ENCODE measurements around the gene ARHGAP15.

ARHGAP15 gene

DNA sequence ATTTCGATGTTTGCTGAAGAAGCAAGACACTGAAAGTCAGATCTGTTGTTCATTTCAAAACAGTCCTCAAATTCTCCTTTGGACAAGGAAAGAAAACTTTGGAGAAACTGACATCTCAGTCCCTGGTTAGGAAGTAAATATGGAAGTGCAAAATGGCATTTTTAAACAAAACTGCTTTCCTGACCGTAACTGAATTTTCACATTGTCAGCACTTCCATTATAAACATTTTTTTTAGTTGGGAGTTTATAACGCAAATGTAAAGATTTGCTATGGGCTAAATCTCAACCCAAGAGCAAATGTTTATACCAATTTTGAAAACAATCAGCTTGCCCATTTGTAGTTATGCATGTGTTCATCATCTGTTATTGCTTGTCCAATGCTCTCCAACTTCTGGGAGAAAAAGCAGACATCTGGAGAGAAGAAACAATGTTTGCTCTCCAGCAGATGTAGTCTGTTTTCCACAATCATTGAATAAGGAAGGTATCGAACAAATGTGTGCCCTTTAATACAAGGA, 520.1 kb downstream of the ARHGAP15 start:
- peaks cover 34% of the 10 kb centered on the region for H3K9me3 Mint-ChIP-seq
- no peak overlapping the region for H3K27ac Mint-ChIP-seq
- peaks cover 4% of the 10 kb centered on the region for H3K4me1 Mint-ChIP-seq (ENCODE audit: low read depth)
- no peak overlapping the region for H3K4me3 Mint-ChIP-seq
- H3K36me3 Mint-ChIP-seq (ENCODE audit: low read depth): peaks cover 59% of the 10 kb centered on the region
- H3K27me3 Mint-ChIP-seq (ENCODE audit: low read depth): no peaks in the 10 kb centered on the region

DNA sequence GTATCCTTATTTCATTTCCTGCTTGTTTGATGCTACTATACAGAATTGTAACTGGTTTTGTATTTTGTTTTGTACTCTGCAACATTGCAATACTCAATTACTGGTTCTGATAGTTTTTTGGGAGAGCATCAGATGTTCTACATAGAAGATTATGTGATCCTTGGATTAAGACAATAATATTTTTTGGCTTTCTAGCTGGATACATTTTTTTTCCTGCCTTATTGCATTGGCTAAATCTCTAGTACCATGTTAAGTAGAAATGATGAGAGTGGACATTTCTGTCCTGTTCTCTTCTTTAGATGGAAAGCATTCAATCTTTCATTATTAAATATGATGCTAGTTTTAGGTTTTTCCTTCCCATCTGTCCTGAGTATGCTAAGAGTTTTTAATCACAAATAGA, 523.5 kb downstream of the ARHGAP15 start:
- Mint-ChIP-seq H3K9me3 (peaks cover 34% of the 10 kb centered on the region), H3K36me3 (ENCODE audit: low read depth) (peaks cover 57% of the 10 kb centered on the region), H3K27me3 (ENCODE audit: low read depth) (no peaks in the 10 kb centered on the region), H3K4me1 (ENCODE audit: low read depth) (peaks cover 17% of the 10 kb centered on the region), H3K27ac (no peak overlapping the region), H3K4me3 (no peak overlapping the region)

DNA sequence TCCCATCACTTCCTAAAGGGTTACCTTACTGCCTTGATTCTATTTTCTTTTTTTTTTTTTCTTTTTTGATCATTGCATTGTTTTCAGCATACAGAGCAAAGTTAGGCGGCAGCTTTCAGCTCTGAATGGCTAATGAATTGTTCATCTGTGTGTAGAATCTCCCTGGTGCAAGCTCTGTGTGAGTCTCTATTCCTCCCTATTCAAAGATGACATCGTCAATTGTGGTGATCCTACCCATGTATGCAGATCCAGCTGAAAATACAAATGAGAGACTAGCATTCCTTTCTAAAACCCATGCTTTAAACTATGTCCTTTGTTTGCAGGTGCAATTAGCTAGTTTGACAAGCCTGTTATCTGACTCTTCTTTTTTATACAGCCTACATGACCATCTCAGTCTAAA, 539.0 kb downstream of the ARHGAP15 start:
- Mint-ChIP-seq H3K4me3 (no peak overlapping the region), H3K9me3 (peaks cover 5% of the 10 kb centered on the region), H3K36me3 (ENCODE audit: low read depth) (peaks cover 18% of the 10 kb centered on the region), H3K27ac (no peak overlapping the region), H3K27me3 (ENCODE audit: low read depth) (no peaks in the 10 kb centered on the region), H3K4me1 (ENCODE audit: low read depth) (no peaks in the 10 kb centered on the region)

DNA sequence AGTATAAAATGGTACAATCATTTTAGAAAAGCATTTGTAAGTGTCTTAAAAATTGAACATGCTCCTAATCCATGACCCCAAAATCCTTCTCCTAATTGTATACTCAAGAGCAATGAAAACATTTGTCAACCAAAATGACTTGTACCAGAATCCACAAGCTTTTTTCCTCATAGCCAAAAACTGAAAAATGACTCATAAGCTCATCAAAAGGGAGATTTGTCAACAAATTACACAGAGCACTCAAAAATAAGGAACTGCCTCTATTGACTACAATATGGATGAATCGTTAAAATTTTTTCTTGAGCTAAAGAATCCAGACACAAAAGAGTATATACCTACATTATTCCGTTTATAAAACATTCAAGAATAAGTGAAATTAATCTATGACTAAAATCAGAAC, 544.8 kb downstream of the ARHGAP15 start:
- no peaks in the 10 kb centered on the region for H3K27me3 Mint-ChIP-seq (ENCODE audit: low read depth)
- peaks cover 2% of the 10 kb centered on the region for H3K4me1 Mint-ChIP-seq (ENCODE audit: low read depth)
- no peak overlapping the region for H3K27ac Mint-ChIP-seq
- H3K4me3 Mint-ChIP-seq: no peak overlapping the region
- H3K36me3 Mint-ChIP-seq (ENCODE audit: low read depth): peaks cover 37% of the 10 kb centered on the region
- H3K9me3 Mint-ChIP-seq: no peaks in the 10 kb centered on the region

DNA sequence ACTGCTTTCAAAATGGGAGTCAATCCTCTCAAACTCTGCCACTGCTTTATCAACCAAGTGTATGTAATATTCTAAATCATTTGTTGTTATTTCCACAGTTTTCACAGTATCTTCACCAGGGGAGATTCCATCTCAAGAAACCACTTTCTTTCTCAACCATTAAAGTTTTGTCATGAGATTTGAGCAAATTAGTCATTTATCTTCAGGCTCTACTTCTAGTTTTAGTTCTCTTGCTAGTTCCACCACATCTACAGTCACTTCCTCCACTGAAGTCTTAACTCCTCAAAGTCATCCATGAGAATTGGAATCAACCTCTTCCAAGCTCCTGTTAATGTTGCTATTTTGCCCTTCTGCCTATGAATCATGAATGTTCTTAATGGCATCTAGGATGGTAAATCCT, 545.8 kb downstream of the ARHGAP15 start:
- no peaks in the 10 kb centered on the region for H3K27me3 Mint-ChIP-seq (ENCODE audit: low read depth)
- H3K4me3 Mint-ChIP-seq: no peak overlapping the region
- no peak overlapping the region for H3K27ac Mint-ChIP-seq
- no peaks in the 10 kb centered on the region for H3K9me3 Mint-ChIP-seq
- peaks cover 2% of the 10 kb centered on the region for H3K4me1 Mint-ChIP-seq (ENCODE audit: low read depth)
- peaks cover 38% of the 10 kb centered on the region for H3K36me3 Mint-ChIP-seq (ENCODE audit: low read depth)

DNA sequence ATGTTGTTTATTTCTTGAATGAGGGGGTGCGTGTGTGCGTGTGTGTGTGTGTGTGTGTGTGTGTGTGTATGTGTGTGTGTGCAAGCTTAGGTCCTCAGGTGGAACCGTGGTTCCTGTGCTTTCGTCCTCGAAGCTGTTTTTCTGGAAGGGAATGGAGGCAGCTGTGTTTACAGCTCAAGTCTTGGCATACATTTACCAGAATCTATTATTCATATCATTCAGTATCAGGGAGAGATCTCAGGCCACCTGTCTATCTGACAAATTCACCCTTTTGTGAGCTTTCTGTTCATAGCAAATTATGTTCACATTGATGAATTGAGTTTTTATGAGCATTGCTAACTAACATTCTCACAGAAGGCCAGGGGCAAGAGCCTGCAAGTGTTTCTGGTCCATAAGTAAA, 550.4 kb downstream of the ARHGAP15 start:
- H3K4me3 Mint-ChIP-seq: no peak overlapping the region
- H3K27ac Mint-ChIP-seq: no peak overlapping the region
- no peaks in the 10 kb centered on the region for H3K9me3 Mint-ChIP-seq
- peaks cover 25% of the 10 kb centered on the region for H3K36me3 Mint-ChIP-seq (ENCODE audit: low read depth)
- peaks cover 2% of the 10 kb centered on the region for H3K4me1 Mint-ChIP-seq (ENCODE audit: low read depth)
- H3K27me3 Mint-ChIP-seq (ENCODE audit: low read depth): no peaks in the 10 kb centered on the region

DNA sequence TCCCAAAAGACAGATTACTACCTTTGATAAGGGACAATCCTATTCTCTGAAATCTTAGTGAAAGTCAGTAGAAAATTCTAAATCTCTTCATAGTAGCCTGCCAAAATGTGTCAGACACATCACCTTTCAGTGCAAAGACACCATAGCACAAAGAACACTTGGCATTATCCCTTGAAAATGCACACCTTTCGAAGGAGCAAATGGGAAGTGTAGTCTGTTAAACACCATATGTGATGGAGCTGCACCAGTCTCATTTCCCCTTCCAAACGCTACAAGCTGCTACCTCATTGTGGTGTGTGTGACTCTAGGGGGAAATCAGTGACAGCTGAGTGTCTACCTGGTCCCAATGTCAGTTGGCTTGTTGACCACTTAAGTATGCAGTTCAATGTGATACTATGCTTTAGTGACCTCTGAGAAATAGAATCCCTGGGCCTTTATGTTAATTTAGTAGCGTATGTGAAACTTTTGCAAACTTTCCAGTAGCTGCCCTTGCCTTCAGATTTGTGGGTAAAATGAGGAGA, 551.7 kb downstream of the ARHGAP15 start:
- Mint-ChIP-seq H3K27ac (no peak overlapping the region), H3K27me3 (ENCODE audit: low read depth) (no peaks in the 10 kb centered on the region), H3K4me3 (no peak overlapping the region)

DNA sequence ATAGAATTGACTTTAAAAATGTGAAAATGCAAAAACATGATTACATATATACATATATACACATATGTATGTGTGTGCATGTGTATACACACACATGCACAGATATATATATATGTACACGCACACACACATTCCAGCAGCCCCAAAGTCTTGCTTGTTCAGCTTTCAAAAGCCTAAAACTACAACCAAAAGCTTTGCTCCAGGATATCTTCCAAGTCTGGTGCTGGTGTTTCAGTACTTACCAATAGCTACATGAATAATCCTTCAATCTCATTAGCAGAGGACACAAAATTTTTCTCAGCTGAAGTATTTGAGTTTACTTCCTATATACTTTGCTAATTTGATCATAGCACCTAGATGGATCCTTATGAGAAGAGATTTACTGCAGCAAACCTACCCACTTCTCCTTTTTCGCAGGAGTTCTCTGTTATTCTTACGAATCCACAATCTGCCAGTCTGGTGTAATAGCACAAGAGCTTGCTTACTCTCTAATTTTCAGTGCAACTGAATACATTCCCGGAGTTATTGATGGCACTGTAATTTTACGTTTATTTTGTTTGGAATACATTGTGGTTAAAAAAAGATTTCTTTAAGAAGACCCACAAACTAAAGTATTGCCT, 553.3 kb downstream of the ARHGAP15 start:
- no peaks in the 10 kb centered on the region for H3K9me3 Mint-ChIP-seq
- H3K36me3 Mint-ChIP-seq (ENCODE audit: low read depth): peaks cover 6% of the 10 kb centered on the region
- no peak overlapping the region for H3K4me3 Mint-ChIP-seq
- no peak overlapping the region for H3K27ac Mint-ChIP-seq
- H3K27me3 Mint-ChIP-seq (ENCODE audit: low read depth): no peaks in the 10 kb centered on the region
- H3K4me1 Mint-ChIP-seq (ENCODE audit: low read depth): no peaks in the 10 kb centered on the region

More for the DNA sequence above, 551.7 kb downstream of the ARHGAP15 start:
- Mint-ChIP-seq H3K4me1 (ENCODE audit: low read depth) (no peaks in the 10 kb centered on the region), H3K9me3 (no peaks in the 10 kb centered on the region), H3K36me3 (ENCODE audit: low read depth) (peaks cover 15% of the 10 kb centered on the region)

DNA sequence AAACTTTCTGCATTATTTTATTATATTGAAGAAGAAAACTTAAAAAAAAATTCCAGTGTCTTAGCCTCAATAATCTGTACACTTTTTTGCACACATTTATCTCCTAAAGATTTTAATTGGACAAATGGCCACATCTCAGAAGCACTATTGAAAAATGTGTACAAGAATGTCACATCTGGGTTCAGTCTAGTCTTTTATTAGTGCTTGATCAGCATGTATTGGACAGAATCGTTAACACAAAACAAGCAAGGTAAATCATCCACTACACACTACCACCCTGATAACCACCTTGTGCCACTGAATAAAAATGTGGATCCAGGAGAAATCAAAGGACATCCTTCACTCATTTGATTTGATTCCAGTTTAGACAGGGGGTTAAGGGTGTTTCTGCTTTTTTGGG, 554.8 kb downstream of the ARHGAP15 start:
- Mint-ChIP-seq H3K27ac (no peak overlapping the region), H3K9me3 (no peaks in the 10 kb centered on the region), H3K36me3 (ENCODE audit: low read depth) (peaks cover 3% of the 10 kb centered on the region), H3K4me3 (no peak overlapping the region), H3K27me3 (ENCODE audit: low read depth) (no peaks in the 10 kb centered on the region), H3K4me1 (ENCODE audit: low read depth) (no peaks in the 10 kb centered on the region)

DNA sequence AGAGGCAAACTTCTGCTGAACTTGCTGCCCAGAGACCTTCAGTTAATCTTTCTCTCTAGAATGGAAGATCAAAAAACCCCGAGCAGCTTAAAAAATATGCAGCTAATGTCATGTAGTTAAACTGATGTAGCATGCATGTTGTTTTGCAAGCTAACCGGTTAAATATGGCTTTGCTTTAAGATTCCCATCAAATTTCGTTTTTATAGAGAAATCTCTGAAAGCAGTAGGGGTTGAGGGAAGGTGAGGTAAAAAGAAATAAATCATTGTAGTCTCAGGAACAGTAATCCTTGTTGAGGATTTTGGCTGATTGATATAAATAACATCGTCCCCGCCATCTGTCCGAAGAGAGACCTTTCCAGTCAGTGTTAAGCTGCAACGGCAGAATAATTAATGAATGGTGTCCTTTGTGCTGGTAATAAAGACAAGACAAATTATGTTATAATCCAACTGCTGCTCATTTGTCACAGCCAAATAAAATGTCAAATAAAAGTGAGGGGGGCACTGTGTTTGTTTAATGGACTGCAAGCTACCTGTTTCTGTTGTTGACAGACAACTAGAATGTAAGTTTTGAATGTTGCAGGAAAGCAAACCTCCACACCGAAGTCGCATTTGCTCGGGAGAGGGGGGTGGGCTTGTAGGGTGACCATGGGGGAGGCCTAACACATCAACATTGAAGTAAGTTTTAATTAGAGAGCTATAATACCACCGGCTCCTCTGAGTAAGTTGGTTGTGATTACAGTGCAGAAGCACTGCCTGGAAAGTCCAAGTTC, 555.5 kb downstream of the ARHGAP15 start:
- H3K27me3 Mint-ChIP-seq (ENCODE audit: low read depth): no peaks in the 10 kb centered on the region
- H3K4me1 Mint-ChIP-seq (ENCODE audit: low read depth): peaks cover 2% of the 10 kb centered on the region
- H3K36me3 Mint-ChIP-seq (ENCODE audit: low read depth): peaks cover 7% of the 10 kb centered on the region
- no peak overlapping the region for H3K27ac Mint-ChIP-seq
- H3K9me3 Mint-ChIP-seq: no peaks in the 10 kb centered on the region
- no peak overlapping the region for H3K4me3 Mint-ChIP-seq

DNA sequence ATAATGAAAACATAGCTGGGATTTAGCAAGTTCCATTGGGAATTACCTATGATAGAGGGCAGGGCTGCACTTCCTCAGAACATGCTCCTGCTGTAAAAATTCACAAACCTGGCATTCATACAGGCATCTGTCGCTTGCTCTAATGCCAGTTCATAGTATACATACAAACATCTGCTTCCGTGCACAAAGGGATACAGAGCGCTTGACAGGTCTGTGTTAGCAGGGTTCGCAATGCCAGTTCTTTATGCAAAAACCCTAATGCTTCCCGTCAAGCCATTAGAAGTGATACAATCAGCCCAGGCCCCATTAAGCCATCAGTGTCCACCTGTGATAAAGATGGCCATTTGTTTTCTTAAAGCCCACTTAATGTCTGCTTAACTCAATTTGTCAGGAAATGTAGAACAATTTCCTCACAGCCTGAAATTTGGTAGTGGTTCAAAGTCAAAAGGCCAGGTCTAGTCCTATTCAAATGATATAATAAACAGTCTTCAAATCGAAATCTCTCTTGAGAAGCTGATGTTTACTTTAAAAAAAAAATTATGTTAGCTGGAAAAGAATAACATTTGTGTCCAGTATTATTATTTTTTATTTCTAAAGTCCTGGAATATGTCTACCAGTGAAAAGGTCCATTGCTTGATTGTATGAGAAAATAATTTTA, 556.3 kb downstream of the ARHGAP15 start:
- H3K36me3 Mint-ChIP-seq (ENCODE audit: low read depth): peaks cover 8% of the 10 kb centered on the region
- no peaks in the 10 kb centered on the region for H3K9me3 Mint-ChIP-seq
- H3K4me1 Mint-ChIP-seq (ENCODE audit: low read depth): peaks cover 4% of the 10 kb centered on the region
- H3K27me3 Mint-ChIP-seq (ENCODE audit: low read depth): no peaks in the 10 kb centered on the region
- H3K4me3 Mint-ChIP-seq: no peak overlapping the region
- no peak overlapping the region for H3K27ac Mint-ChIP-seq

DNA sequence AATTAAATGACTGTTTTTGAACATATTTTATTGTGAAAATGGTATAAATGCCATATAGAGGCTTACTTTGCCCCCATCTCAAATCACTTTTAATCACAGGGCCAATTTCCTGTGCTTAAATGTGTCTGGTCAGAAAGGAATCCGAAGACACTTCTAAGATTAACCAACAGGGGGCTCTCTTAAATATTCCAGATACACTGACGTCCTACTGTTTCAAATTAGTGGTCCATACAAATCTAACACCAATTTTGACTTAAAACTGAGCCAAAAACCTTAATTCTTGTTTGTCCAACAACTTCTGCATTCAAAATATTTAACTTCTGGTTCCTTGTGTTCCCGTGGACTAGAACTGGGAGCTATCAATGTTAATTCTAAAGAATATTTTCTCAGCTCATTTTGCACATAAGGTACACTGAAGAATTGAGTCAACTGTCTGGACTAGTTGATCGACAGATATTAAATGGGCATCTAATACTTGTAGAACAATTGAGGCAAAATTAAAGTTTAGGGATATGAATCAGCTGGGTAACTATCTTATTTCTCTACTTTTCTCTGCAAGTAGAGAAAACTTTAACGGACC, 557.5 kb downstream of the ARHGAP15 start:
- no peak overlapping the region for H3K4me3 Mint-ChIP-seq
- H3K27me3 Mint-ChIP-seq (ENCODE audit: low read depth): no peaks in the 10 kb centered on the region
- peaks cover 4% of the 10 kb centered on the region for H3K4me1 Mint-ChIP-seq (ENCODE audit: low read depth)
- peaks cover 13% of the 10 kb centered on the region for H3K36me3 Mint-ChIP-seq (ENCODE audit: low read depth)
- no peaks in the 10 kb centered on the region for H3K9me3 Mint-ChIP-seq
- no peak overlapping the region for H3K27ac Mint-ChIP-seq

DNA sequence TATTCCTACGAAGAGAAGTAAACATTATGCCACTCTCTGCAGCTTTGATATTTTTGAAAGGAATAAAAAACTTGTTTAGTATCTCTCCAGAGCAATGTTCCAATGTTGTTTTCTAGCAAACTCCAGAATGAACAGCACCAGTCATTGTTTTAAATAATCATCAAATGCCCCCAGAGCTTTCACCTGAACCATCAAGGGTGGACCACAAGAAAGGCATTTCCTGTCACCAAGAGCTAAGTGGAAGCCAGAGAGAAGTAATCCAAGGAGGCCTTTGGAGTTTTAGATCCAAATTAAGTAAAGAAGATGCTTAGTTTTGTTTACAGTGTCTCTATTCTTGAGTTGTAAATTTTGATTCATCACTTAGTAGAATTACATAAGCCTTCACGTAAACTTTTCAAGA, 559.0 kb downstream of the ARHGAP15 start:
- Mint-ChIP-seq H3K27me3 (ENCODE audit: low read depth) (no peaks in the 10 kb centered on the region), H3K9me3 (no peaks in the 10 kb centered on the region), H3K36me3 (ENCODE audit: low read depth) (peaks cover 17% of the 10 kb centered on the region), H3K4me3 (no peak overlapping the region), H3K4me1 (ENCODE audit: low read depth) (peaks cover 4% of the 10 kb centered on the region), H3K27ac (no peak overlapping the region)

DNA sequence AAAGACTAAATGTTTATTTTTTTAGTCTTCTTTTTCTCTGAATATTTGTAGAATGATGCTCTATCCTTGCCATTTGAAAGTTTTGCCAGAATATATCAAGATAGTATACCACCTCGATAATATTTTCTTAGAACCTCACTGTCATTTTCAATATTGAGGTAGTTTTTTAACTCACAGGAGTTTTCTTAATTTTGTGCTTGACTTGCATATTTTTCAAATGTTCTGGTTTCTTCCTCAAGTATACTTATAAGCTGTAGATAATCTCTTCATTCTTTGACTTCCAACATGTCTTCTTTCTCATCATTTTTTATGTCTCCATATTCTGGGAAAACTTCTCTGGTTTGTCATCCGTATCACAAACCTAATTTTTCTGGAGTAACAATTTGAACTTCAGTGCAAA, 559.6 kb downstream of the ARHGAP15 start:
- Mint-ChIP-seq H3K4me3 (no peak overlapping the region), H3K36me3 (ENCODE audit: low read depth) (peaks cover 17% of the 10 kb centered on the region), H3K4me1 (ENCODE audit: low read depth) (peaks cover 4% of the 10 kb centered on the region), H3K27me3 (ENCODE audit: low read depth) (no peaks in the 10 kb centered on the region), H3K9me3 (no peaks in the 10 kb centered on the region), H3K27ac (no peak overlapping the region)
